GM19351 (cell line): ENCODE measurements around the gene TARDBP.
"Not testable (repeated sequence)": the region's sequence is repeated elsewhere in the genome, so short reads cannot be mapped to it uniquely, and the experiment has no call there.

Experiments used
- ATAC-seq: cut with Tn5 transposase; IDR thresholded peaks from one replicate; pipeline ENCODE4 v1.9.1; 2021; ENCODE audit warnings: mild to moderate bottlenecking, moderate library complexity; ENCODE audit not compliant: unreplicated experiment

Gene TARDBP

DNA sequence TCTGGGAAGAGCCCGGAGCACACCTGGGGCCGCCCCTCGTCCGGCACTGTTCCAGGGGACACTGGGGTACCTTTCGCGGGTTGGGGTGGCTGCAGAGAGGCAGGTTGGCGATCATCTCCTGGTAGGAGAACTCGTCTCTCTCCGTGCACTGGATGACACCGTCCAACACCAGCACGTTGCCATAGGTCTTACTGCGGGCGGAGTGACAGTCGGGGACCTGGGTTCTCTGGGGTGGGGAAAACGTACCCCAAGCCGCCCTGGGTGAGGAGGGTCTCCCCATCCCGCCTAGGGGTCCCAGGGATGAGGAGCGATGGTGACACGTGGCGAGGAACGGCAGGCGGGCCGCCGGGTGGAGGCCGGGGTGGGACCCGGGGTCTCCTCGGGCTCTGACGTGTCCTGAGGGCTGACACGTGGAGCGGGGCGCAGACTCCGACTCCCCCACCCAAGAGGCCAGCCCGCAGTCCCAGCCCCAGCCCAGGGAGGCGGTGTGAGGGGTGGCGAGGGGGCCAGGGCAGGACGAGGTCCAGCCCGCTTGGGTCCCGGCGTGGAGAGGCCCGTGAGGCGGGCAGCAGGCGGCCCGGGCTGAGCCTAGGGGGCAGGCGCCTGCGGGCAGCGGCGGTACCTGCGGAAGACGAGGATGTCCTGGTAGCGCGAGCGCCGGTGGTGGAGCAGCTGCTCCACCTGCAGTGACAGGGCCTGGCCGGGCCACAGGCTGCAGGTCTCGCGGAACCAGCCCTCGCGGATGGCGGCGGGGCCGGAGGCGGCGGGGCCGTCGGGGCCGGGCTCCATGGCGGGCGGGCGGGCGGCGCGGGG lies 46.9 kb downstream of the TARDBP start:
- peak; percentile 21 for ATAC-seq

GRCh38 chr1:11059968-11060830 lies 47.7 kb downstream of the TARDBP start, which contains the start of gene SRM:
TSS of gene SRM (minus strand) at chr1:11060018. CDS start at chr1:11059943, 75 bp downstream.
- peak; percentile 86 for ATAC-seq

GRCh38 chr1:11061652-11062365 lies 49.4 kb downstream of the TARDBP start:
- no peak for ATAC-seq

DNA sequence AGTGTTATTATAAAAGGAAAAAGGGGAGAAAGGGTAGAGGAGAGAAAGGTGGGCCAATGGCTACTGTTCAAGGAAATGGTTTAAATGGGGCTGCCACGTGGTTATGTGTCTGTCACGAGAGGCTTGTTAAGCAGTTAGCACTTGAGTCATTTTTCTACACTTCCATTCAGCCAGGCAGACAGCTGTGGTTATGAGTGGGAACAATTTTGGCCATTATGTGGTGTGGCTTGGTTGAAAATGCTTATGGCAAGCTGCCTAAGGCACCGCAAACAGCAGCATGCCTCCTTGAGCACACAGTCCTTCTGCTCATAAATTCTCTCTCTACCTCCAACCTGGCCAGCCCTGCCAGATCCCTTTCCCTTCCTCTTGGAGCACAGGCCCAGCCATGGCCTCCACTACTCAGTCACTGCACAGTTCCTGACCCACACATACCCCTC lies 50.5 kb downstream of the TARDBP start:
- ATAC-seq, result peak; percentile 33

- ATAC-seq, result not testable (repeated sequence)
Measured at GRCh38 chr1:11063937-11064537, 51.6 kb downstream of the TARDBP start.

DNA sequence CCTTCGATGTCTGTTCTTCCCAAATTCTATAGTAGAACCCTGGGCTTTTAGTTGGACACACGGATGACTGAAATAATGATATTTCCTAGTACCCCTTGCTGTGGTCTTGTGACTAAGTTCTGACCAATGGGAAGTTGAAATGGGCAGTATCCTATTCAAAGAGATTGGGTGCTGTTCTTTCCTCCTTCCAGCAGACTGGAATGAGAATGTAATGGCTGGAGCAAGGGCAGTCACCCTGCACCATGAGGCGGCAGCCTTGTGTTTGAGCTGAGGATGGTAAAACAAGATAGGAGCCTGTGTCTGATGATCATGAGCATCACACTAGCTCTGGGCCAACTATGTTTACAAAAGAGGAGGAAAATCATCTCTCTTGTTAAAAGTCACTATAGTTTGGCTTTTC lies 52.5 kb downstream of the TARDBP start:
- no peak for ATAC-seq

DNA sequence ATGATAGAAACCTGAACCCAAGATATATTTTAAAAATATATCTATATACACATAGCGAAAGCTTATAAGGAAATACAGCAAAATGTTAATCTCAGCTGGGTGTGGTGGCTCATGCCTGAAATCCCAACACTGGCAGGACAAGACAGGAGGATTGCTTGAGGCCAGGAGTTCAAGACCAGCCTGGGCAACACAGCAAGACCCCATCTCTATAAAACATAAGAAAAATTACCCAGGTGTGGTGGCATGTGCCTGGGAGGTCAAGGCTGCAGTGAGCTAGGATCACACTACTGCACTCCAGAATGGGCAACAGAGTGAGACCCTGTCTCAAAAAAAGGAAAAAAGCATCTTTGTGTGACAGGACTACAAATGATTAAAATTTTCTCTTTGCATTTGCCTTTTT lies 53.3 kb downstream of the TARDBP start:
- ATAC-seq, result no peak

- ATAC-seq, result no peak
Measured at GRCh38 chr1:11067716-11068599, 55.5 kb downstream of the TARDBP start.

DNA sequence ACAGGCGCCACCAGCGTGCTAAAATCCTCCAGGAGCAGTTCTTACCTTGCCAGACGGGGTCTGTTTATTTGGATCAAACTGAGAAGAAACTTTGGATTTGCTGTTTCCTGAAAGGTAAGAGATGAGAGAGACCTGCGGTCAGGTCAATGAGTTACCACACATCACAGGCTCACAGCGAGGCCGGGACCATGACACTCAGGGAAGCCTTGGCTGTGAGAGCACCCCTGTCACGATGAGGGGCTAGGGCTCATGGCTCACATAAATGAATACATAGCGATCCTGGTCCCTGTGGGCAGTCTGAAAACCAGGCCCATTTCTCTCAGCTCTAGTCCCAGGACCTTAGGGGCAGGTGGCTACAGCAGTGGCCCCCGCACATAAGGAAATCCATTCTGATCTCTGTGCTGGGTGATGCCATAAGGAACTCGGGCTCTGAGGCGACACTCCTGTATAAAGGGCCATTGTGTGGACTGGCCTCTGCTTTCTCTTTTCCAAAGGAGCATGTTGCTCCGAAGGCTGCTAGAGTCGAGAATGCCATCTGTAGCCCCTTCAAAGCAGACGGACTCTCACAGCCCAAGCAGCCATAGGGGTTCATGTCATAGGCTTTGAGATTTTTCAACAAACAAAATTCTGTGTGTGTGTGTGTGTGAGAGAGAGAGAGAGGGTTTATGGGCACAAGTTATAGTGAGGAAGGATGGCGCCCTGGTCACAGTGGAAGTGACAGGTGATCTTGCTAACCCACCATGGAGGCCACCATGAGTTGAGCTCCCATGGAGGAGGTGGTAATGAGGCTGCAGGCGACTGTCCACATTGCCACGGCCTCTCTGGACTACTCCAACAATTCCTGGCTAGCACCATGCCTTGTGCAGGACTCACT lies 56.4 kb downstream of the TARDBP start:
- ATAC-seq, result no peak

GRCh38 chr1:11070876-11071275 lies 58.4 kb downstream of the TARDBP start:
- no peak for ATAC-seq

GRCh38 chr1:11071463-11072215 lies 59.2 kb downstream of the TARDBP start:
- no peak for ATAC-seq

- no peak for ATAC-seq
Measured at GRCh38 chr1:11072216-11072917, 59.9 kb downstream of the TARDBP start.

DNA sequence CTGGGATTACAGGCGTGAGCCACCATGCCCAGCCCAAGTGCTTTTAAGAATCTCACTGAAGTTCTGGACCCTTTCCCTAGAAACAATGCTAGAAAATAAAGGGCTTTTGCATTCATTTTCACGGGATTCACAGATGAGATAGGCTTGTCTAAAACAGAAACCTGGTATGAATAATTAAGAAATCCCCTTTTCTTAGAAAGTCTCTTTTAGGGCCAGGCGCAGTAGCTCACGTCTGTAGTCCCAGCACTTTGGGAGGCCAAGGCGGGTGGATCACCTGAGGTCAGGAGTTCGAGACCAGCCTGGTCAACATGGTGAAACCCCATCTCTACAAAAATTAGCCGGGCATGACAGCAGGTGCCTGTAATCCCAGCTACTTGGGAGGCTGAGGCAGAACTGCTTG lies 60.9 kb downstream of the TARDBP start:
- not testable (repeated sequence) for ATAC-seq
